Measurements from ENCODE around the gene EPHB1.

EPHB1 gene

GRCh38 chr3:135301670-135302069, 506.6 kb downstream of the EPHB1 start:
- TF ChIP-seq ZFX (IDR thresholded peaks at IDR 0.05) (no peak; the same call in 1 of the 2 replicates), CTCF (conservative IDR thresholded peaks at IDR 0.05) (no peak)
- H3K27ac ChIP-seq: no peak overlapping the region

- no peak for TF ChIP-seq ZFX (IDR thresholded peaks at IDR 0.05)
- TF ChIP-seq CTCF (conservative IDR thresholded peaks at IDR 0.05): no peak
These were observed 509.3 kb downstream of the EPHB1 start for GRCh38 chr3:135304378-135304777.

More at GRCh38 chr3:135304378-135304777, 509.3 kb downstream of the EPHB1 start:
- no peak overlapping the region for H3K27ac ChIP-seq

Measured in C4-2B (cell line).